Trophoblast cell (in vitro differentiated cells and primary cell): Measurements from ENCODE around the gene SERPINH1.

Source experiments
- DNase-seq, 2 donors: peaks; one replicate each; pipeline ENCODE4 v3.0.0-alpha.2; 2016
- H2AFZ ChIP-seq: 2 replicates; pipeline ENCODE4 v1.6.1; 2013; ENCODE audit warnings: low read length, moderate library complexity, mild to moderate bottlenecking; ENCODE audit not compliant: insufficient read depth, poor library complexity
- H2AK5ac ChIP-seq: 2 replicates; pipeline ENCODE4 v1.6.1; 2013; ENCODE audit warnings: mild to moderate bottlenecking, low read length
- H2BK120ac ChIP-seq: 2 replicates; pipeline ENCODE4 v1.6.1; 2013; ENCODE audit warnings: low read length, mild to moderate bottlenecking, moderate library complexity; ENCODE audit not compliant: insufficient read depth, poor library complexity
- H2BK12ac ChIP-seq: 2 replicates; pipeline ENCODE4 v1.6.1; 2013; ENCODE audit warnings: mild to moderate bottlenecking, low read length, moderate library complexity
- H2BK5ac ChIP-seq: 2 replicates; pipeline ENCODE4 v1.6.1; 2013; ENCODE audit warnings: low read length, low read depth, moderate library complexity, mild to moderate bottlenecking; ENCODE audit not compliant: poor library complexity
- H3K14ac ChIP-seq: 2 replicates; pipeline ENCODE4 v1.6.1; 2013; ENCODE audit warnings: mild to moderate bottlenecking, low read length
- H3K18ac ChIP-seq: 2 replicates; pipeline ENCODE4 v1.6.1; 2013; ENCODE audit warnings: mild to moderate bottlenecking, low read length
- H3K23ac ChIP-seq: 2 replicates; pipeline ENCODE4 v1.6.1; 2013; ENCODE audit warnings: low read length
- H3K27ac ChIP-seq: 2 replicates; pipeline ENCODE4 v1.5.1; 2013; ENCODE audit warnings: low read depth, mild to moderate bottlenecking, inconsistent platforms, low read length, moderate library complexity
- H3K27me3 ChIP-seq: 2 replicates; pipeline ENCODE4 v1.6.1; 2013; ENCODE audit warnings: inconsistent platforms, mild to moderate bottlenecking, low read length, moderate library complexity; ENCODE audit not compliant: insufficient read depth
- H3K36me3 ChIP-seq, 2 experiments: 1 replicate in 1 of 2; 2 replicates in 1 of 2; pipeline ENCODE4 v1.6.1; 2013; ENCODE audit warnings: low read length in 2 of 2, mild to moderate bottlenecking in 2 of 2, moderate library complexity in 1 of 2; ENCODE audit not compliant: insufficient read depth in 2 of 2, control insufficient read depth in 1 of 2
- H3K4ac ChIP-seq: 2 replicates; pipeline ENCODE4 v1.6.1; 2013; ENCODE audit warnings: low read depth, mild to moderate bottlenecking, low read length, moderate library complexity
- H3K4me1 ChIP-seq, 2 experiments: 1 replicate in 1 of 2; 2 replicates in 1 of 2; pipeline ENCODE4 v1.6.1; 2013; ENCODE audit warnings: low read length in 2 of 2, mild to moderate bottlenecking in 2 of 2, moderate library complexity in 1 of 2; ENCODE audit not compliant: insufficient read depth in 2 of 2, control insufficient read depth in 1 of 2
- H3K4me2 ChIP-seq: 2 replicates; pipeline ENCODE4 v1.6.1; 2013; ENCODE audit warnings: inconsistent platforms, mild to moderate bottlenecking, low read length, moderate library complexity
- H3K4me3 ChIP-seq: 2 replicates; pipeline ENCODE4 v1.5.1; 2013; ENCODE audit warnings: mild to moderate bottlenecking, low read depth, low read length, inconsistent platforms
- H3K79me1 ChIP-seq: one replicate; pipeline ENCODE4 v1.6.1; 2013; ENCODE audit warnings: low read length
- H3K79me2 ChIP-seq: 2 replicates; pipeline ENCODE4 v1.6.1; 2013; ENCODE audit warnings: low read length, mild to moderate bottlenecking; ENCODE audit not compliant: control insufficient read depth, insufficient read depth, poor library complexity
- H3K9ac ChIP-seq: 2 replicates; pipeline ENCODE4 v1.6.1; 2013; ENCODE audit warnings: mild to moderate bottlenecking, low read length
- H3K9me3 ChIP-seq: 2 replicates; pipeline ENCODE4 v1.6.1; 2013; ENCODE audit warnings: low read depth, mild to moderate bottlenecking, control low read depth, inconsistent platforms, low read length; ENCODE audit not compliant: insufficient read depth
- H4K12ac ChIP-seq: 2 replicates; pipeline ENCODE4 v1.6.1; 2013; ENCODE audit warnings: low read depth, mild to moderate bottlenecking, low read length, moderate library complexity
- H4K8ac ChIP-seq: 2 replicates; pipeline ENCODE4 v1.6.1; 2013; ENCODE audit warnings: low read depth, mild to moderate bottlenecking, low read length, moderate library complexity
- H4K91ac ChIP-seq: one replicate; pipeline ENCODE4 v1.6.1; 2013; ENCODE audit warnings: low read depth, mild to moderate bottlenecking, low read length, moderate library complexity
- WGBS: extraction: QIAGEN DNeasy Blood & Tissue Kit; methylation state at CpG from one replicate; pipeline ENCODE4 v1.1.7; 2013; ENCODE audit warnings: missing lambda C conversion rate; ENCODE audit not compliant: insufficient read length, insufficient coverage; ENCODE audit errors: extremely low coverage; 5-methylcytosine and 5-hydroxymethylcytosine counted together

Gene SERPINH1

DNA sequence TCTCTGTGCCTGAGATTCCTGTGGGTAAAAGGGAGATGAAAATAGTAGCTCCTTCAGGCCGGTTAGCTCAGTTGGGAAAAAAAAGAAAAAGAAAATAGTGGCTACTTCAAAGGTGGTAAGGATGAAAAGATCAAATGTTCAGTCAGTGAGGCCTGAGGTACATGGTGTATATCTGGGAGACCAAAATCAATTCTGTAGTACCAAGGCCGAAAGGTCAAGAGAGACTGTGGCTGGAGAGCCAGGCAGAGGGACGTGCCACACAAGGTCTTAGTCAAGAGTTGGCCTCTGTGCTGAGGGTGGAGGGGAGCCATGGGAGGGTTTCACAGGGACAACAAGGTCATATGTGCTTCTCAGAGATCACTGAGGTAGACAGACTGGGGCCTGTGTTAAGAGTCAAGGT lies 31.5 kb upstream of the SERPINH1 start:
- Histone ChIP-seq H3K4ac (no peak overlapping the region), H3K9ac (no peak overlapping the region), H3K9me3 (no peaks in the 10 kb centered on the region), H2AK5ac (no peak overlapping the region), H3K23ac (no peak overlapping the region), H3K14ac (no peak overlapping the region), H4K8ac (no peak overlapping the region), H3K27ac (no peak overlapping the region), H2AFZ (no peak overlapping the region), H2BK5ac (no peak overlapping the region), H3K79me1 (peaks cover 4% of the 10 kb centered on the region), H4K12ac (no peak overlapping the region), H3K4me3 (no peak overlapping the region), H3K27me3 (peaks cover 1% of the 10 kb centered on the region), H3K18ac (no peak overlapping the region), H2BK12ac (no peak overlapping the region), H3K36me3 (no peaks in the 10 kb centered on the region), H2BK120ac (no peak overlapping the region), H3K4me2 (no peak overlapping the region), H3K4me1 (peaks cover 2 to 3% of the 10 kb centered on the region in 2 experiments), H4K91ac (no peak overlapping the region), H3K79me2 (peaks cover 2% of the 10 kb centered on the region)
- WGBS = no CpG with 5 or more reads among the region's 3 CpGs
- no peak for DNase-seq

DNA sequence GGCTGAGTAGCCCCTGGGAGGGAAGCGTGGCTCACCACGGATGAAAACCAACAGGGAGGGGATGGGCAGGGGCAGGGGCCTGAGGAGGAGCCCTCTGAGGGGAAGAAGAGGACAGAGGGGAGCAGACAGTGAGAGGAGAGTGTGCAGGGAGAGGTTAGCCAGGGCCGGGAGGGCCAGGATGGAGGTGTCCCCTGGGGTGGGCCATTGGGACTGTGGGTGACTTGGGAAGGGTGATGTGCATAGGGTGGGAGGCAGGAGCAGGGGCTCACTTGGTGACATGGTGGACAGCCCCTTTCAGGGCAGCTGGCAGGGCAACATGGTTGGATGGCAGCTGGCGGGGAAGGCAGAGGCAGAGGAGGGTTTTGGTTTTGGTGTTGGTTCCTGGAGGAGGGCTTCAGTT lies 30.7 kb upstream of the SERPINH1 start:
- Histone ChIP-seq H2BK120ac (no peak overlapping the region), H3K4me2 (no peak overlapping the region), H2AK5ac (peak overlapping the region; percentile 4), H4K91ac (no peak overlapping the region), H3K18ac (no peak overlapping the region), H3K36me3 (no peaks in the 10 kb centered on the region), H2BK12ac (no peak overlapping the region), H3K14ac (no peak overlapping the region), H3K4ac (no peak overlapping the region), H4K8ac (no peak overlapping the region), H3K4me3 (no peak overlapping the region), H3K27me3 (no peaks in the 10 kb centered on the region), H3K4me1 (peaks cover 1 to 2% of the 10 kb centered on the region in 2 experiments), H3K79me2 (peaks cover under 1% of the 10 kb centered on the region), H4K12ac (no peak overlapping the region), H3K23ac (no peak overlapping the region), H2AFZ (no peak overlapping the region), H3K9ac (no peak overlapping the region), H3K27ac (no peak overlapping the region), H3K79me1 (peaks cover 2% of the 10 kb centered on the region), H3K9me3 (no peaks in the 10 kb centered on the region), H2BK5ac (no peak overlapping the region)
- no peak for DNase-seq
- no CpG with 5 or more reads among the region's 4 CpGs for WGBS

DNA sequence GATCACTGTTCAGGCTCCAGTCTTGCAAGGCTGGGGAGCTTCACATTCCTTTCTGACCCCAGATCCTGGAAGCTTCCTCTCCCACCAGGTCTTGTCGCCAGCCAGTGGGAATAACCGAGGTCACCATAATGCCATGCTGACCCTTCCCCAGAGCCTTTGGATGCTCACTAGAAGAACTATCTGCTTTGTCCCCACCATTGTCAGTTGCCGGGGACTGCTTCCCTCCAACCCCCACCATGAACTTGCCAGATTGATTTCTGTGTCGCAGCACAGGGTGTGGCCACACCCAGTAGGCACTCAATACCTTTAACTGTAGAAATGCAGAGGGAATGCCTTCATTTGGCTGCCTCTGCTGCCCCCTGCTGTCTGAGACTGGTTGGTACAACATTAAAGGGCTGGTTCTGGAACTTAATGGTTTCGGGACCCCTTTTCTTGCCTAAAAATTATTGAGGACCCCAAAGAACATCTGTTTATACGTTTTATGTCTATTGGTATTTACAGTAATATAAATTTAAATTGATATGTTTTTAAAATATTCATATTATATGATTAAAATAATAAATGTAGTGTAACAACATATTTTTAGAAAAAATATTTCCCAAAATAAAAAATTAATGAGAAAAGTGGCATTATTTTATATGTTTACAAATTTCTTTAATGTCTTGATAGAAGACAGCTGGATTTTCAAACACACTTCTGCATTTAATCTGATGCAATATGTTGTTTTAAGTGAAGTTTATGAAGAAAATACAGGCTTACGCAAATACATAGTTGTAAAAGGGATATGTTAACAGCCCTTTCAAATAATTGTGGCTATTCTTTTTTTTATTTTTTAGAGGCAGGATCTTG lies 29.6 kb upstream of the SERPINH1 start:
- Histone ChIP-seq H3K23ac (no peak overlapping the region), H3K4me2 (peak overlapping the region; percentile 33), H2AFZ (no peak overlapping the region), H3K79me2 (no peaks in the 10 kb centered on the region), H4K12ac (no peak overlapping the region), H3K4me3 (no peak overlapping the region), H3K18ac (no peak overlapping the region), H4K91ac (no peak overlapping the region), H3K4me1 (peaks cover 3 to 4% of the 10 kb centered on the region in 2 experiments), H2BK5ac (no peak overlapping the region), H2AK5ac (no peak overlapping the region), H2BK12ac (no peak overlapping the region), H3K27ac (no peak overlapping the region), H4K8ac (no peak overlapping the region), H3K27me3 (no peaks in the 10 kb centered on the region), H3K4ac (no peak overlapping the region), H3K36me3 (no peaks in the 10 kb centered on the region), H3K9me3 (no peaks in the 10 kb centered on the region), H3K9ac (no peak overlapping the region), H3K14ac (no peak overlapping the region), H3K79me1 (no peaks in the 10 kb centered on the region), H2BK120ac (no peak overlapping the region)
- WGBS = no CpG with 5 or more reads among the region's 7 CpGs
- peak; percentile 42 to 89 for DNase-seq

DNA sequence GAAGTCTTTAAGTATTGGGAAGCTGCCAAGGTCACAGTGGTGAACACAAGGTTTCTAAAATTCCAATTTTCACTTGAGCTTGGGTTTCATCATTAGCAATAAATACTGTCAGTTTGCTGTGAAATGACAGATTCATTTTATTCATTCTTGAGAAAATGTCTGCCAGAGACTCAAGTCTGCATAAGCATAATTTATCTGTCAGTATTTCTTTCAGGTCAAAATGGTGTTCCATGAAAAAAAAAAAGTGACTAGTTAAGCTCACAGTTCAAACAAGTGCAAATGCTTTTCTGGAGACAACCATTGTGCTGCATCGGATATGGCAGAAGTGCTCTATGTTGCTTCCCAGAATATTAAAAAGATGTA lies 28.2 kb upstream of the SERPINH1 start:
- H3K18ac ChIP-seq = no peak overlapping the region
- no CpG with 5 or more reads among the region's 1 CpG for WGBS
- no peaks in the 10 kb centered on the region for H3K79me2 ChIP-seq
- H4K12ac ChIP-seq = no peak overlapping the region
- H2BK120ac ChIP-seq = no peak overlapping the region
- no peak overlapping the region for H3K9ac ChIP-seq
- no peak overlapping the region for H2BK5ac ChIP-seq
- H3K4me1 ChIP-seq = peaks cover 3 to 4% of the 10 kb centered on the region in 2 experiments
- H4K8ac ChIP-seq = no peak overlapping the region
- H3K14ac ChIP-seq = no peak overlapping the region
- H4K91ac ChIP-seq = no peak overlapping the region
- H3K36me3 ChIP-seq = no peaks in the 10 kb centered on the region
- no peaks in the 10 kb centered on the region for H3K79me1 ChIP-seq
- H3K9me3 ChIP-seq = no peaks in the 10 kb centered on the region
- DNase-seq = no peak
- no peak overlapping the region for H3K23ac ChIP-seq
- H3K4ac ChIP-seq = no peak overlapping the region
- H2BK12ac ChIP-seq = no peak overlapping the region
- no peak overlapping the region for H3K4me3 ChIP-seq
- no peak overlapping the region for H3K27ac ChIP-seq
- H3K4me2 ChIP-seq = no peak overlapping the region
- no peak overlapping the region for H2AK5ac ChIP-seq
- H3K27me3 ChIP-seq = no peaks in the 10 kb centered on the region
- no peak overlapping the region for H2AFZ ChIP-seq
